Ishikawa (cell line): ENCODE measurements around the gene TUBB6.

ENCODE experiments used
- CEBPB ChIP-seq: IDR thresholded peaks from 2 replicates; pipeline ENCODE4 v1.6.1; 2012
- CREB1 ChIP-seq: IDR thresholded peaks from 2 replicates; pipeline ENCODE4 v1.6.1; 2012; ENCODE audit warnings: low read depth
- EGR1 ChIP-seq: IDR thresholded peaks from 2 replicates; pipeline ENCODE4 v1.6.1; 2012
- EP300 ChIP-seq: IDR thresholded peaks from 2 replicates; pipeline ENCODE4 v1.6.1; 2012; ENCODE audit warnings: borderline replicate concordance
- FOXM1 ChIP-seq: IDR thresholded peaks from 2 replicates; pipeline ENCODE4 v1.6.1; 2012; ENCODE audit warnings: low read depth, borderline replicate concordance
- NFIC ChIP-seq: IDR thresholded peaks from 2 replicates; pipeline ENCODE4 v1.6.1; 2012
- RAD21 ChIP-seq: IDR thresholded peaks from 2 replicates; pipeline ENCODE4 v1.6.1; 2012; ENCODE audit warnings: low read depth
- REST ChIP-seq: IDR thresholded peaks from 2 replicates; pipeline ENCODE4 v1.6.1; 2012; ENCODE audit warnings: low read depth, mild to moderate bottlenecking
- TAF1 ChIP-seq: IDR thresholded peaks from 2 replicates; pipeline ENCODE4 v1.6.1; 2012; ENCODE audit warnings: low read depth, mild to moderate bottlenecking
- TCF12 ChIP-seq: IDR thresholded peaks from 2 replicates; pipeline ENCODE4 v1.6.1; 2012; ENCODE audit warnings: low read depth
- TEAD4 ChIP-seq: IDR thresholded peaks from 2 replicates; pipeline ENCODE4 v1.6.1; 2012
- USF1 ChIP-seq: IDR thresholded peaks from 2 replicates; pipeline ENCODE4 v1.6.1; 2012
- YY1 ChIP-seq: IDR thresholded peaks from 2 replicates; pipeline ENCODE4 v1.6.1; 2012; ENCODE audit warnings: low read depth
- ZBTB7A ChIP-seq: IDR thresholded peaks from 2 replicates; pipeline ENCODE4 v1.6.1; 2012; ENCODE audit warnings: low read depth
- TF ChIP-seq, protein P1 (sequence below): IDR thresholded peaks from 2 replicates; pipeline ENCODE4 v1.6.1; 2012

Gene TUBB6

GRCh38 chr18:12359515-12359927 lies 51.5 kb downstream of the TUBB6 start:
- no peak for TF ChIP-seq NFIC
- TF ChIP-seq TCF12: no peak
- no peak for TF ChIP-seq USF1
- no peak for TF ChIP-seq YY1
- no peak for TF ChIP-seq FOXM1
- no peak for TF ChIP-seq ZBTB7A
- no peak for TF ChIP-seq CEBPB
- TF ChIP-seq TAF1: no peak
- TF ChIP-seq REST: no peak
- no peak for TF ChIP-seq EP300
- TF ChIP-seq, protein P1, sequence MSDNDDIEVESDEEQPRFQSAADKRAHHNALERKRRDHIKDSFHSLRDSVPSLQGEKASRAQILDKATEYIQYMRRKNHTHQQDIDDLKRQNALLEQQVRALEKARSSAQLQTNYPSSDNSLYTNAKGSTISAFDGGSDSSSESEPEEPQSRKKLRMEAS: no peak
- no peak for TF ChIP-seq EGR1
- TF ChIP-seq CREB1: no peak

GRCh38 chr18:12361770-12362378 lies 53.8 kb downstream of the TUBB6 start:
- TF ChIP-seq FOXM1: no peak

GRCh38 chr18:12362473-12363174 lies 54.6 kb downstream of the TUBB6 start:
- no peak for TF ChIP-seq USF1

GRCh38 chr18:12366379-12366778 lies 58.3 kb downstream of the TUBB6 start:
- TF ChIP-seq TEAD4: no peak
- TF ChIP-seq, protein P1: no peak
- no peak for TF ChIP-seq TAF1
- TF ChIP-seq USF1: no peak
- no peak for TF ChIP-seq ZBTB7A
- TF ChIP-seq EP300: no peak
- TF ChIP-seq NFIC: no peak
- no peak for TF ChIP-seq FOXM1
- TF ChIP-seq RAD21: no peak
- no peak for TF ChIP-seq CREB1
- no peak for TF ChIP-seq YY1
- no peak for TF ChIP-seq CEBPB
- no peak for TF ChIP-seq EGR1
- no peak for TF ChIP-seq TCF12
- TF ChIP-seq REST: no peak

- TF ChIP-seq RAD21 (no peak), TCF12 (no peak), CEBPB (no peak), FOXM1 (no peak), TEAD4 (no peak), EGR1 (no peak)
- TF ChIP-seq, protein P1: no peak
Measured at GRCh38 chr18:12366784-12367183, 58.7 kb downstream of the TUBB6 start.

DNA sequence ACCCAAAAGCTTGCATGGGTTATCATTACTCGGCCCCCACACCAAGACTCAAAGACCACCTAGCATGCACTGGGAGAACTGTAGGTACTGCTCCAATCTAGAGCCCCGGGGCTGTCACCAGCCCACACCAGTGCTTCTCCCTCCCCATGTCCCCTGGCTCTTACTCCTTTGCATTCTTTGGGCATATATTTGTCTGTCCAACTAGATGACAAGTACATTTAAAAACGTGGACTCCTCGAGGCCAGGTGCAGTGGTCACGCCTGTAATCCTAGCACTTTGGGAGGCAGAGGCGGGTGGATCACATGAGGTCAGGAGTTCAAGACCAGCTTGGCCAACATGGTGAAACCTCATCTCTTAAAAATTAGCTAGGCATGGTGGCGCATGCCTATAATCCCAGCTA lies 61.2 kb downstream of the TUBB6 start:
- TF ChIP-seq NFIC: no peak
- no peak for TF ChIP-seq YY1
- no peak for TF ChIP-seq ZBTB7A
- no peak for TF ChIP-seq USF1
- TF ChIP-seq RAD21: no peak
- TF ChIP-seq, protein P1: no peak
- TF ChIP-seq REST: no peak
- no peak for TF ChIP-seq CREB1
- TF ChIP-seq TEAD4: no peak
- TF ChIP-seq EP300: no peak
- no peak for TF ChIP-seq EGR1
- TF ChIP-seq TCF12: no peak
- no peak for TF ChIP-seq CEBPB
- no peak for TF ChIP-seq FOXM1
